Activated CD8-positive, alpha-beta T cell treated with anti-CD3 and anti-CD28 coated beads for 36 hours (primary cell): ENCODE results near the gene GALNT17. TPM values are rescaled to one million over a fixed set of nuclear protein-coding genes. Genes with fewer than 3 reads are reported as not detected.

ENCODE experiments used
- ATAC-seq: fragments of 200-7000 bp; cut with Tn5 transposase; one replicate; pipeline ENCODE4 v1.10.0; 2021; ENCODE audit warnings: mild to moderate bottlenecking, moderate library complexity
- CTCF ChIA-PET: fragments of 350-600 bp; sonication (Branson Sonifier 250); formaldehyde crosslinking; loops from one replicate; lab custom pipeline; 2021; ENCODE audit warnings: antibody characterized with exemption; lab: Charles Lee
- POLR2A ChIA-PET: fragments of 350-600 bp; sonication (Branson Sonifier 250); formaldehyde crosslinking; loops from one replicate; lab custom pipeline; 2021; ENCODE audit warnings: antibody characterized with exemption; lab: Charles Lee
- DNase-seq: peaks from one replicate; pipeline ENCODE4 v3.0.0-alpha.2; 2020
- H3K27ac Mint-ChIP-seq: one replicate; pipeline ENCODE4 v1.8.0; 2021; ENCODE audit warnings: mild to moderate bottlenecking, mixed read lengths
- H3K27me3 Mint-ChIP-seq: one replicate; pipeline ENCODE4 v1.8.0; 2021; ENCODE audit warnings: mixed read lengths
- H3K36me3 Mint-ChIP-seq: one replicate; pipeline ENCODE4 v1.8.0; 2021; ENCODE audit warnings: low read depth, mixed read lengths
- H3K4me1 Mint-ChIP-seq: one replicate; pipeline ENCODE4 v1.8.0; 2021; ENCODE audit warnings: low read depth, mixed read lengths
- H3K4me3 Mint-ChIP-seq: one replicate; pipeline ENCODE4 v1.8.0; 2021; ENCODE audit warnings: mild to moderate bottlenecking, moderate library complexity, mixed read lengths
- H3K9me3 Mint-ChIP-seq: one replicate; pipeline ENCODE4 v1.8.0; 2021; ENCODE audit warnings: mixed read lengths
- CTCF ChIP-seq: fragments of 200-600 bp; IDR thresholded peaks from one replicate; pipeline ENCODE4 v1.8.0; 2022; ENCODE audit warnings: antibody characterized with exemption, mild to moderate bottlenecking
- intact Hi-C: fragments of 100-400 bp; cut with micrococcal nuclease; formaldehyde crosslinking; loops from one replicate; pipeline ENCODE4 v1.10.0; 2022
- total RNA-seq, 2 experiments: library from RNA; stranded (reverse); gene quantifications; one replicate each; pipeline ENCODE4 v1.2.3, GENCODE V29; 2021

The GALNT17 gene
- total RNA-seq, 2 experiments from 2014 or later: not detected

- CTCF ChIA-PET: no interaction called here
- Mint-ChIP-seq H3K9me3 (peaks cover 3% of the 10 kb centered on the region), H3K4me1 (no peaks in the 10 kb centered on the region), H3K36me3 (no peaks in the 10 kb centered on the region), H3K4me3 (no peak overlapping the region), H3K27me3 (peaks cover 10% of the 10 kb centered on the region), H3K27ac (no peak overlapping the region)
- DNase-seq (no peak), ATAC-seq (no peak)
- intact Hi-C loops: no loop called here
- TF ChIP-seq CTCF: no peak
- POLR2A ChIA-PET: no interaction called here
Observed at GRCh38 chr7:71137479-71137878, 5.5 kb downstream of the GALNT17 start.

DNA sequence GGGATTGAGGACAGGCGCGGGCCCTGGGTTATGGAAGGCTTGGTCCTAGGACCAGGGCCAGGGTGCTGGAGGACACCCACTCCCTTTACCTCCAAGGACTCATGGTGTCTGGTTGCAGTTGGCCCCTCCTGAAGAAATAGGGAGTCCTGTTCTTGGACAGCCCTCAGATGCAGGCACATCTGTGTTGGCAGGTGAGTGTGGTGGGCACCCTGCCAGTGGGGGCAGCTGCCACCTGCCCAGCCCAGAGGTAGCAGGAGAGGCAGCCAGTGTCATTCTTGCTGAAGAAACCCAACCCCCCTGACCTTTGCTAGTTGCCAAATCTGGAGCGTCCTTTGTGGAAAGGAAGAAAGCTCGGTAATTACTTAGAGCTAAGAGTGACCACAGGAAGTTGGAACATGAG is 8.3 kb downstream of the GALNT17 start:
- Mint-ChIP-seq H3K4me3 (no peak overlapping the region), H3K36me3 (no peaks in the 10 kb centered on the region), H3K27ac (no peak overlapping the region), H3K9me3 (peaks cover 7% of the 10 kb centered on the region), H3K27me3 (no peaks in the 10 kb centered on the region), H3K4me1 (no peaks in the 10 kb centered on the region)
- intact Hi-C loops: no loop called here
- TF ChIP-seq CTCF: no peak
- DNase-seq (no peak), ATAC-seq (no peak)
- ChIA-PET CTCF (no interaction called here), POLR2A (no interaction called here)

DNA sequence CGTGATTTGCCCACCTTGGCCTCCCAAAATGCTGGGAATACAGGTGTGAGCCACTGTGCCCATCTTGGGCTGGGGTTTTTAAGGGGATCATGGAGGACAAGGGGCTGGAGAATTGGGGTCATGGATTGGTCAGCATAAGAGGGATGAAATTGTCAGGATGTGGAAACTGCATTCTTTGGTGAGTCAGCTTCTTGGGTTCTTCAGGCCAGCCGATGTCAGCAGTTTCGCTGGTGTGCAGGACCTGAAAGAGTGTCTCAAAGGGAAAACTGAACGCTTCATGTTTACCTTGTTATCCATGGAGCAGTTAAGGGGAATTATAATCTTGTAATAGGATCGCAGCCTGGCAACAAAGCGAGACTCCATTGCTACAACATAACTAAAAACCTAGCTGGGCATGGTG is 13.0 kb downstream of the GALNT17 start:
- ChIA-PET POLR2A (no interaction called here), CTCF (no interaction called here)
- no peak overlapping the region for H3K27ac Mint-ChIP-seq
- no peak for TF ChIP-seq CTCF
- no peaks in the 10 kb centered on the region for H3K4me1 Mint-ChIP-seq
- intact Hi-C loops: no loop called here
- DNase-seq (no peak), ATAC-seq (no peak)
- H3K27me3 Mint-ChIP-seq: no peaks in the 10 kb centered on the region
- H3K9me3 Mint-ChIP-seq: peaks cover 9% of the 10 kb centered on the region
- H3K4me3 Mint-ChIP-seq: no peak overlapping the region
- no peaks in the 10 kb centered on the region for H3K36me3 Mint-ChIP-seq

GRCh38 chr7:71145906-71146901 is 14.3 kb downstream of the GALNT17 start:
- Mint-ChIP-seq H3K4me1 (no peaks in the 10 kb centered on the region), H3K36me3 (no peaks in the 10 kb centered on the region), H3K9me3 (peaks cover 13% of the 10 kb centered on the region), H3K27me3 (no peaks in the 10 kb centered on the region), H3K4me3 (no peak overlapping the region), H3K27ac (no peak overlapping the region)
- CTCF ChIA-PET: no interaction called here
- intact Hi-C loops: no loop called here
- DNase-seq (no peak), ATAC-seq (no peak)
- POLR2A ChIA-PET: no interaction called here
- TF ChIP-seq CTCF: no peak

- H3K36me3 Mint-ChIP-seq: no peaks in the 10 kb centered on the region
- no peak for TF ChIP-seq CTCF
- DNase-seq (no peak), ATAC-seq (no peak)
- CTCF ChIA-PET: no interaction called here
- intact Hi-C loops: no loop called here
- H3K4me3 Mint-ChIP-seq: no peak overlapping the region
- no peaks in the 10 kb centered on the region for H3K27me3 Mint-ChIP-seq
- H3K9me3 Mint-ChIP-seq: peaks cover 14% of the 10 kb centered on the region
- H3K27ac Mint-ChIP-seq: no peak overlapping the region
- no peaks in the 10 kb centered on the region for H3K4me1 Mint-ChIP-seq
- POLR2A ChIA-PET: no interaction called here
Observed at GRCh38 chr7:71148098-71148497, 16.2 kb downstream of the GALNT17 start.
